HG02973 (cell line): ENCODE data around the gene GNAT3.

Experiments
- ATAC-seq: cut with Tn5 transposase; IDR thresholded peaks from one replicate; pipeline ENCODE4 v1.9.1; 2021; ENCODE audit warnings: moderate library complexity; ENCODE audit not compliant: unreplicated experiment

Gene GNAT3

DNA sequence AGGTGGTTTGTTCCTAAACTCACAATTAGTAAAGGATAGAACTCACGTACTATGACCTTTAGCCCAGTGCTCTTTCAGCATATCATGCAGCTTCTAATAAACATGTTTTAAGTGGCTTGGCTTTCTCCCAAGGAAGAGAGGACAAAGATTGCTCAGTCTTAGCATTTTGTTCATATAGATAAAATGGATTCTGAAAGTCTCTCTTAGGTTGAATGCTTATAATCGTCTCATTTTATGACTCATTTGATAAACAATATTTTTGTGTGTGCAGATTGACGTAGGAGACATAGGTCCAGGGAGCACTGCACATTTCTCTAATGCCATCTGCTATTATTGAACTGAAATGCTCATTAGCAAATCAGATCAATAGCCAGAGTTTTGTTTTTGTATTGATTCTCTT lies 44.8 kb downstream of the GNAT3 start:
- no peak for ATAC-seq

DNA sequence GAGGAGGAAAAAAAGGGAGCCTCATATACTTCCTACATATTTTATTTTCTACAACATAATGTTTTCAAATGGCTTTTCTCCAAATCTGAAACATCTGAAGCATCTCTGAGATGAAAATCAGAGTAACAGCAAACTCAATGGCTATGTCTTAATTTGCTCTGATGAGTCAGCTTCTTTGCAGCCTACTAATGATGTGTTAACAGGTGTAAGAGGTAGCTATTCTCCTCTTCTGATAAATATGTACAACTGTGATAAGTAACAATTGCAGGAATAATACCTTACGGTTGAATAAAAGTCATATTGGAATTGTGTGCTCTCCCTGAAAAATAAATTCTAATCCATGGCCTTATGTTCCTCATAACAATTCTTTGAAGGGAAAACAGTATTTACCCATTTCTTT lies 45.2 kb downstream of the GNAT3 start:
- no peak for ATAC-seq

DNA sequence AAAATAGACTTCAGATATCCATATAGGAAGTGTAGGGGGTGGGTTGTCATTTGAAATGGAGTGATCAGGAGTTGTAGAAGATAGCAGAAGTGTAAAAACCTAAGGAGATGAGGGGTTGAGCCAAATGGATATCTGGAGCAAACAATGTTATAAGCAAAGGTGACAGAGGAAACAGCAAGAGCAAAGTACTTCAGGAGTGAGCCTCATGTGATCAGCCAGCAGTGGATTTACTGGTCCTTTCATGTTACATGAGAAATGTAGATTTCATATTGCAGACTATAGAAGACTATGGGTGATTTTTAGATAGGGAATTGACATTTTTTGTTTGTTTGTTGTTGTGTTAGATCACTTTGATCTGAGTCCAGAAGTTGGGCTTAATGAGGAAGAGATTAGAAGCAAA lies 47.7 kb downstream of the GNAT3 start:
- ATAC-seq: no peak

DNA sequence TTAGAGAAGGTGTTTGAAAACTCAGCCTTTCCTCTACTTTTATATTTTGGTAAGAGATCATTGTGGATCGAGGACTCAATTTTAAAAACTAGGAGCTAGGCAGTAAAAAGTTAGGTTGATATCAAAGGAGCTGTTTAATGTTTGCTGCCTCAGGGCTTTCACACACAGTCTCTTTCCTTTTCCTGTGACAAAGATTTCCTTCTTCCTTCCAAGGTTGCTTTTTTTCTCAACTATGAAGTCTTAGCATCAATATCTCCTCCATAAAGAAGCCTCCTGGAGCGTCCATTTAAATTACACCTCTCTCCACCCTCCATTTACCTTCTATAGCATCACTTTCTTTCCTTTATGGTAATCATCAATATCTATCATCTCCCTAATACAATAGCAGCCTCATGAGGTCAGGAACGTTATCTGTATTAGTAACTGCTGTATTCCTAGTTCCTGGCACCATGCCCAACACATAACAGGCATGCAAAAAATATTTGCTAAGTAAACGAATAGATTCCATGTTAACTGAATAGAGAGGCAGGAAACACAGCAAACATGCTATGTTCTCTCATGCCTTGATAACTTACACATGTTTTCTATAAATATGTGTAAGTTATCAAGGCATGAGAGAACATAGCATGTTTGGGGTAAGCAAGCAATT lies 48.5 kb downstream of the GNAT3 start:
- ATAC-seq: no peak

DNA sequence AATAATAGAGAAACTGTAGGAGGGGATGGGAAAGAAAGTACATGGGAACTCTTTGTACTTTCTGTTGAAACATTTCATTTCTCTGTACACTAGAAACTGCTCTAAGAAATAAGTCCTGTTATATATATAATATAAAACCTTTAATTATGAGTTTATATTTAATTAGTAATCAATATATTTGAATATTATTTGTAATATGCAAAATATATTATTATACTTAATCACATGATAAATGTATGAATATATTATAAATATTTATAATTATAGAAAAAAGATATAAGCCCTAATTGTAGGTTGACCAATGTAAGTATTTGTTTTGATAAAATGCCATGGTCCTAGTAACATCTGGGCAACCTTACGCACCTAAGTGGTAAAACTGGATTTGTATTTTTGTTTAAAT lies 51.0 kb downstream of the GNAT3 start:
- ATAC-seq: no peak

DNA sequence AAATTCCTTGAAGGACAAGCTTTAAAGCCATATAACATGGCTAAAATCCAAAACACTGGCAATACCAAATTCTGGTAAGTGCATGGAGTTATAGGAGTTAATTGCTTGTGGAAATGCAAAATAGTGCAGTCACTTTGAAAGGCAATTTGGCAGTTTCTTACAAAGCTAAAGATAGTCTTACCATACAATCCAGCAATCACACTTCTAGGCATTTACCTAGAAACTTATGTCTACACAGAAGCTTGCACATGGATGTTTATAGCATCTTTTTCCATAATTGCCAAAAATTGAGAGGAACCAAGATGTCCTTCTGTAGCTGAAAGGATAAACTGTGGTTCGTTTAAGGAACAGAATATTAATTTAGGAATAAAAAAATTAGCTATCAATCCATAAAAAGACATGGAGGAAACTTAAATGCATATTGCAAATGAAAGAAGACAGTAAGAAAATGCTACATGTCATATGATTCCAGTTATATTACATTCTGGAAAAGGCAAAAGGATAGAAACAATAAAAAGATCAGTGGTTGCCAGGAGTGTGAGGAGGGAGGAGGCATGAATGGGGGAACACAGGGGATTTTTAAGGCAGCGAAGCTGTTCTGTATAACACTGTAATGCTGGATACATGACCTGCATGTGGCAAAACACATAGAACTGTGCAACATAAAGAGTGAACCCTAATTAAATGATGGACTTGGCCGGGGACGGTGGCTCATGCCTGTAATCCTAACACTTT lies 51.9 kb downstream of the GNAT3 start:
- no peak for ATAC-seq

DNA sequence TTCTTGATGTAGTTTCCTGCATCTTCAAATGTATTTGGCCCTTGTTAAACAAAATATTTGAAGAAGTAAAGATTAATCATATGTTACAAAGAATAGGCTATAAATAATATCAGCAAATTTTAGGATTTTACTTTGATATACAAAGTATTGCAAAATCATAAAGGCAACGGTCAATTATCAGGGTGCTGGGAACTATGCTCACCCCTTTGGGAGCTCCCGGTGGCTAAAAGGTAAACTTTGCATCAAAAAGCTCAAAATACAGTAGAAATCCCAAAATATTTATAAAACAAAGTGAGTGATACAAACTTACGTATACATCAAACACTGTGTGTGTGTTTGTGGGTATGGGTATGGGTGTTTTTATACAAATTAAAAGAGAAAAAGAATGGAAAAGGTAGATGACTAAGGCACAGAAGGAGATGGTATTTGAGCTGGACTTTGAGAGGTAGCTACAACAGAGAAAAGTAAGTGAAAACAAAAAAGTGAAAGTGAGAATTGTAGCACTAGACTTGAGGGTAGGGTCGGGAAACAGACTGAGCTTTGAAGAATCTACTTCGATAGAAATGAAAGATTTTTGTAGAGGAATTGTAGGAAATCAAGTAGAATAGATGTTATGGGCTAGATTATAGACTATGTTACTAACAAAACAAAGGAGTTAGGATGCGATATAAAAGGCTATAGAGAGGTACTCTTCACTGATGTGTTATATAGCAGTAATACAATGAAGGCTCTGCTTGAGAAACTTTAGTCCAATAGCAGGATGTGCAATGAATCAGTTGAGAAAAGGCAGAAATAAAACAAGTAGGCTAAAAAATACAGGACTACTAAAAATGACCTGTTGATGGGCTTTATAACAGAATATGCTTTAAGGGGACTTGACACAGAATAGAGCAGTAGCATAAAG lies 52.8 kb downstream of the GNAT3 start:
- no peak for ATAC-seq

DNA sequence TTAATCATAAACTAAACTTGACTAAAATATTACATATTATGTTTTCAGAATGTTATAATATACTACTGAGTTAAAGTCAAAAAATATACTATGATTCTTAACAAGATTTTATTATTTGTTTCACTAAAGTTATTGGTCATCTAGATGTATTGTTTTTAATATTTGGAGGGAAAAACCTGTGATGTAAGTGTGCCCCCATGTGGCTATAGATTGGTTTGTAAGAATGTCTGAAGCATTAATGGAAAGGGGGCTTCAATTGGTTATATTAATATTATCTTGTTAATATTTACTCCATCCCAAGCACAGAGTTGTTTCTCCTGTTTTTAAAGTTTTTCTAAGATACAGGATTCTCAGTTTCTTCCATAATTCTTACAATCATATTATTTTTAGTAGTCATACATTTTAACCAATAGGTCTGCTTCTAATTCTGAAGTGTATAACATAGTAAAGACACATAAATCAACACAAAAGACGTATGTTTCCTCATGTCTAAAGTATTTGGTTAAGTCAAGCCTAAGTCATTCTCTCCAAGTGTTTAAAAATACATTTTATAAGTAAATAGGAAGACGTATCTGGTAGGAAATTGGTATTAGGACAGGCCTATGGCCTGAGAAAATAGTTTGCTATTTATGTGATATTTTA lies 58.0 kb downstream of the GNAT3 start:
- ATAC-seq: no peak

DNA sequence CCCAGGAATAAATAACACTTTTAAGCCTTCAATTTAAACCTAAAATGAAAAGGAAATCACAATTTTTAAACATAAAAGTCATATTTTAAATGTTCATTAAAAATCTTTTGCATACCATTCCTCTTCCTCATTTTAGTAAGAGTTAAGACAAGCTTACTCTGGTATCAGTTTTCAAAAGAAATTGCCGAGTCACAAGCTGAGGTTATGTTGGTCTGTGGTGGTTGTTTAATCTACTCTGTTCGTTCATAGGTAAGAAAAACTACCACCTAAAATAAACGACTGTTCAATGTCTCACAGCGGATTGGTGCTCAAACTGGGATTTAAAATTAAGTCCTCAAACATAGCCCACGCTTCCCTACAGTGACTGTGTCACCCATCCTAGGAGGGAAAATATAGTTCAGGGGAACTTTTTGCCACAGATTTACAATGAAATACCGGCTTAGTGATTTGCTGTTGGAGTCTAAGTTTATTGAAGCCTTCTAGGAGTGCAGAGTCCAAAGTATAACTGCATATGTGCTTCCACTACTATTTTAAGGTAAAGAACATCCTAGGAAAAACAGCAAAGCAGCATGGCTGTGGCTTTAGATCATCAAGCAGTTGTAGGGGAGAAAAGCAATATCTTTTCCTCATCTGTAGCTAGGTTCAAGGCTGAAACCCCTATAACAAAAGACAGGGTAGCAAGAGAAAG lies 61.1 kb downstream of the GNAT3 start:
- no peak for ATAC-seq

DNA sequence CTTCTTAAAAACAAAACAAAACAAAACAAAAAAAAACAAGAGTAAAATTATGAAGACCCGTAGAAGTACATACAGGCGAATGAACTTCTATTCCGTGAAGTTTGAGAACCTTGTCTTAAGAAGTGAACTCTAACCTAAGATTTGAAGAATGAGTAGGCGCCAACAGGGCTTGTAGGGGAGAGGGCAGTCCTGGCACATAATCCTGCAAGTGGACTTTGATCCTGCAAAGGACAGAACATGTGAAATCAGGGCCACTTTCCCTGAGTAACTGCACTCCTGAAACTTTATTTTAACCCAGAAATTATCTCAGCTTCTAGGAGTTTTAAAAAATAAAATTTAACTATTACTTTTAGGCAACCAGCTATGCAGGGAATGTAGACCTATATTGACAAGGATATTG lies 62.0 kb downstream of the GNAT3 start:
- ATAC-seq: no peak

DNA sequence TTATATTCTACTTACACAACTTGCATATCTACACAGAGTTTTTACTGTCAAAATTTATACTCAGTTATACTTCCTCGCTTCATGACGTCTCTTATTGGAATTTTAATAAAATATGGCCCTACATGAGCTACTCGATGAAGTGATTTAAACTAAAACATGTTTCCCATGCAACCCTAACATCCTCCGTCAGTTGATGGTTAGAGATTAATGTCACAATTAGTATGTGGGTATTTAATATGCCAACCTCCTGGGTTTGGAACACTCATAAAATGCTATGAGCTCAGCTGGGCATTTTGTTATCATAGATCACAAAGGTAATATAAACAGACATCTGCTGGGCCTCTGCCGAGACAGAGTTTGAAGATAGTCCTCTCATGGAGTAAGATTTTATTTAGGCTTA lies 66.5 kb downstream of the GNAT3 start:
- no peak for ATAC-seq

DNA sequence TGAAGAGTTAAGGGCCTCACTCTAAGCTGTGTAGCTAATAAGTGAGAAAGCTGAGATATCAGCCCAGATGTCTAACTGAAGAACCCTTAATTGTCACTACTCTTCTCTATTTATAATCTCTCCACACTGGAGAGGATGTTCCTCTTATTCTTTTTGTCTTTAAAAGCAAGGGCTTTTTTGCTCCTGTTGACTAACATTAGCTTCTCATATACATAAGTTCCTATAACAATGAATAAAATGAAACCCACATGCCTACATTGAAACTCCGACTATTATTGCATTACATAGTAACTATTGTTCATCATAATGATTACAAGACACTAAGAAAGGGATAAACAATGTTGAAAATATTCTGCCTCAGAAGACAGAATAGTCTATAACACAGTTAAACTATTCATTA lies 67.1 kb downstream of the GNAT3 start:
- ATAC-seq: no peak

DNA sequence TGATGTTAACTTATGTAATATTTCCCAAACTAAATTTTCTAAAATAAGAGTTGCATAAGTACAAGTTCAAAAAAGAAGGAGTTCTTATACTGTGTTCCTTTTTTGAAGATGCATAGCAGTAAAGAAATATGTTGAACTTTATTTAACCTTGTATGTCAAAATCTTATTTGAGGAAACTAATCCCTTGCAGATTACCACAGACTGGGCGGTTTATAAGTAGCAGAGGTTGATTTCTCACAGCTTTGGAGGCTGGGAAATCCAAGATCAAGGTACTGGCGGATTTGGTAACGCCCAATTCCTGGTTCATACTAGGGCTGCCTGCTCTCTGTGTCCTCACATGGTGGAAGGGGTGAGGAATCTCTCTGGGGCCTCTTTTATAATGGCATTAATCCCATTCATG lies 68.5 kb downstream of the GNAT3 start:
- ATAC-seq: no peak

DNA sequence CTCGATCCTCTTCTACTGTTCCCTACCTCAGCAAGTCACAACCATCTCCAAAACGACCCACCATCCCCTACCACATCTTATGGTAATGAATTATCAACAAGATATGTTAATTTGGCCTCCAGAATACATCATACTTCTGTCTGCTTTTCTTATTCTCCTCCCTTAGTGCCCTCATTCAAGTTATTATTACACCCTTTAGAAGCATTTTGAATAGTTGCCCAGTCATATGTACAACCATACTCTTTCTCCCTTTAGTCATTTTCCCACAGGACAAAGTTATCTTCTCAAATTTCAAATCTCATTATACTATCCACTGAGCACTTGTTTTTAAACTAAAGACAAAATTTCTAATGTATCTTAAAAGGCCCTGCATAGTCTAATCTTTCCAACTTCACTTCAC lies 71.0 kb downstream of the GNAT3 start:
- no peak for ATAC-seq

DNA sequence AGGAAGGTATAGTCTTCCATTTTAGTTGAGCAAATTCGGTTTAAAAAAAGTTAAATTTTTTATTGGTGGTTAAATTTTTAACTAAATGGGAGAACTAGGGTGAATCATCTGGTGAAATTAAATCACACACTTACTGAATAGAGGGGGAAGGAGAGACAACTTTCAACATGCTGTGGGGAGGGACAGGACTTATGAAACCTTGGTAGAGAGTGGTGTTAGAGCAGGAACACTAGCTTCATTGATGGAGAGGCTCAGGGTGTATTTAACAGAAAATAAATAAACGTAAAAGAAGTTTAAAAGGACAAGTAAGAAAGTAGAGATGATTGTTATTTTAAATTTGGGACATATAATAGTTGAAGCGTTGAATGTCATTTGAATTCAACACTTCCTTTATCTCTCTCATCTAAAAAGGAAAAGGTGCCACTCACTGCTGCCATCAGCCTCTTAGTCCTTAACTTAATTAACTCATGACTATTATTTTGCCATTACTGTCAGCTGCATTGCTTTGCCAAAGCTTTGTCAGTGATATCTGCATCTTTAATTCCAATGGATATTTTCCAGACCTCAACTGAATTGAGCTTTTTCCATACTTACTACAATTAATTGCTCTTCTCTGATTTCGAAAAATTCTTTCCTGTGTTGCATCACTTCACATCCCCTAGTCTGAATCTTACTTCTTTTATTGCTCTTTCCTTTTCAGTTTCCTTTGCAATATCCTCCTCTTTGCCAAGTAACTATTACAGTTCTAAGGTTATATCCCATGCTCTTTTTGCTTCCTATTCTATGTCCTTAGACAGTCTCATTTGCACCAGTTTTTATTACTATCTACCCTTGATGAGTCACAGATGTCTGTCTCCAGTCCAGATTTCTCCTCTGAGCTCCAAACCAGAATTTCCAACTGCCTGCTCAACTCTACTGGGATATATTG lies 71.7 kb downstream of the GNAT3 start:
- ATAC-seq: no peak

DNA sequence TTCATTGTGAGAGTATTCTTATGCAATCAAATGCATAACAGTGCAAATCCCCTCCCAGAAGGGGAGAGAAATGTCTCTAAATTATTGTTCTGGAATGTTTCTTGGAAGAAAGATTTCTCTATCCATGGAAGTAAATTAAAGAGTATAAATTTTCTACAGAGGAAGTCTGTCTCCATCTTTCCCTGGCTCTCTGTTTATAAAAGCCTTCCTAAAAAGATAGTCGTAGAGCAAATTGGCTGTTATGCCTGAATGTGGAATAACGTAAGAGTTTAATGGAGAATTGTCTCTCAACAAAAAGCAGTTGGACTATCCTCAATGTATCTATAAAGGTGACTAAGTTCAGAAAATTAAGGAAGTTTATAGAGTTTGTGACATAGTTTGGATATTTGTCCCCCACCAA lies 76.3 kb downstream of the GNAT3 start:
- ATAC-seq: no peak

DNA sequence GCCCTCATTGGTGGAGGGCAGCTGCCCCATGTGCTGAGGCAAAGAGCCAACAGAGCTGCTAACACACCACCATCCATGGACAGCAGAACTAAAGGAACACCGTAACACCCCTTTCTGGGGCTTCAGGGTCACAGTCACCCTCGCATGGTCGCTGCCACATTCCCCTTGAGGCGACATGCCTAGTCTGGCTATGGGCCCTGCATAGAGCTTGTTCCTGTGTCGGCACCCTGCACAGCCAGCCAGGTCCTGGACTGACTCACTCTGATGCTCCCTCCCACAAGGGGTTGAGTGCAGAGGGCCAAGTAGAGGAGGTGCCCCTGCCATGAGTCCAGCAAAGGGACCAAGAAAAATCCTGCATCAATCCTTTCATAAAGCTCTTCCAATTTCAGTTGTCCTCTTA lies 77.8 kb downstream of the GNAT3 start:
- no peak for ATAC-seq

DNA sequence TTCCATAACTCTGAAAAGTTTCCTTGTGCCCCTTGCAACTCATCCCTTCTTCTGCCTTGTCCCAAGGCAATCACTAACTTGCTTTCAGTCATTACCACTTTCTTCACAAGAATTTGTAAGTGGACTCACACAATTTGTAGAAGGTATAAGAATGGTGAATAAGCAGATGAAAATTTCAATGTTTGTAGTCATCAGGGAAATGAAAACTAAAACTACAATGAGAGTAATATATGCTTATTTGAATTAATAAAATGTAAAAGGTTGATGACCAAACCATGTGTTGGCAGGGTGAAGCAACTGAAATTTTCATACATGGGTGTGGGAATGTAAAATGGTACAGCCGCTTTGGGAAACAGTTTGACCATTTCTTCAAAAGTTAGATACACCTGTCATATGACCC lies 79.7 kb downstream of the GNAT3 start:
- no peak for ATAC-seq

DNA sequence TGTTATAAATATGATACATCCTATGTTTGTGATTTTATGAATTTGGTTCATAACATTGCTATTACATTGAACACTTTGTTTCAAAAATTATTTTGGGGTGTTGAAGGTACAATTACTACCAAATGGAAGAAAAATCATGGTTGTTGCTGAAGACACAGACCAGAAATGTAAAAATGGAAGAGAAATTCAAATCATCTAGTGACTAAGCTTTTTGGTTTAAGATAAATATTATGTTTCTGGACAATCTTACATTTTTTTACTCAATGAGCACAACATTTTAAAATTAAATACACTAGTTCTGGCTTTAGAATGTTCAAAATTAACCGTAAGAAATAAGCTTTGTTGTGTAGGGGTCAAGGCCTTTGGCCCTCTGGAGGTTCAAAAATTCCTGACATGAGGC lies 82.7 kb downstream of the GNAT3 start:
- ATAC-seq: no peak
